ENCODE measurements around the gene ZNF630.

DNA sequence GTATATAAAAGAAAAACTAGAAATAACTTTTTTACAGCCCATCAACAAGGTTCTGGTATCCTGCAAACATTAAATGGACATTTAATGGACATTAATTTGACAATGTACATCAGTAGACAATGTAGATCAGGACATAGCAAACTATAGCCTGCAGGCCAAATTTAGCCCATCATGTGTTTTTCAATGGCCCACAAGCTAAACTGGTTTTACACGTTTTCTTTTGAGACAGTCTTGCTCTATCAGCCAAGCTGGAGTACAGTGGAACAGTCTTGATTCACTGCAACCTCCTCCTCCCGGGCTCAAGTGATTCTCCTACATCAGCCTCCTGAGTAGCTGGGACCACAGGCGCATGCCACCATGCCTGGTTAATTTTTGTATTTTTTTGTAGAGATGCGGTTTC lies 7.2 kb downstream of the ZNF630 start:
- TF ChIP-seq POLR2A (conservative IDR thresholded peaks at IDR 0.05), result no peak
- TF ChIP-seq NR2C1 (IDR thresholded peaks at IDR 0.05), result no peak
- no peak for TF ChIP-seq NR2C1 (tag; IDR thresholded peaks at IDR 0.05)
- no peak for TF ChIP-seq KLF16 (IDR thresholded peaks at IDR 0.05)
- TF ChIP-seq EGR1 (conservative IDR thresholded peaks at IDR 0.05), result no peak
- TF ChIP-seq, protein P1, sequence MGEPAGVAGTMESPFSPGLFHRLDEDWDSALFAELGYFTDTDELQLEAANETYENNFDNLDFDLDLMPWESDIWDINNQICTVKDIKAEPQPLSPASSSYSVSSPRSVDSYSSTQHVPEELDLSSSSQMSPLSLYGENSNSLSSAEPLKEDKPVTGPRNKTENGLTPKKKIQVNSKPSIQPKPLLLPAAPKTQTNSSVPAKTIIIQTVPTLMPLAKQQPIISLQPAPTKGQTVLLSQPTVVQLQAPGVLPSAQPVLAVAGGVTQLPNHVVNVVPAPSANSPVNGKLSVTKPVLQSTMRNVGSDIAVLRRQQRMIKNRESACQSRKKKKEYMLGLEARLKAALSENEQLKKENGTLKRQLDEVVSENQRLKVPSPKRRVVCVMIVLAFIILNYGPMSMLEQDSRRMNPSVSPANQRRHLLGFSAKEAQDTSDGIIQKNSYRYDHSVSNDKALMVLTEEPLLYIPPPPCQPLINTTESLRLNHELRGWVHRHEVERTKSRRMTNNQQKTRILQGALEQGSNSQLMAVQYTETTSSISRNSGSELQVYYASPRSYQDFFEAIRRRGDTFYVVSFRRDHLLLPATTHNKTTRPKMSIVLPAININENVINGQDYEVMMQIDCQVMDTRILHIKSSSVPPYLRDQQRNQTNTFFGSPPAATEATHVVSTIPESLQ (CRISPR knock-in tag; IDR thresholded peaks at IDR 0.05), result no peak
- TF ChIP-seq, protein P2, sequence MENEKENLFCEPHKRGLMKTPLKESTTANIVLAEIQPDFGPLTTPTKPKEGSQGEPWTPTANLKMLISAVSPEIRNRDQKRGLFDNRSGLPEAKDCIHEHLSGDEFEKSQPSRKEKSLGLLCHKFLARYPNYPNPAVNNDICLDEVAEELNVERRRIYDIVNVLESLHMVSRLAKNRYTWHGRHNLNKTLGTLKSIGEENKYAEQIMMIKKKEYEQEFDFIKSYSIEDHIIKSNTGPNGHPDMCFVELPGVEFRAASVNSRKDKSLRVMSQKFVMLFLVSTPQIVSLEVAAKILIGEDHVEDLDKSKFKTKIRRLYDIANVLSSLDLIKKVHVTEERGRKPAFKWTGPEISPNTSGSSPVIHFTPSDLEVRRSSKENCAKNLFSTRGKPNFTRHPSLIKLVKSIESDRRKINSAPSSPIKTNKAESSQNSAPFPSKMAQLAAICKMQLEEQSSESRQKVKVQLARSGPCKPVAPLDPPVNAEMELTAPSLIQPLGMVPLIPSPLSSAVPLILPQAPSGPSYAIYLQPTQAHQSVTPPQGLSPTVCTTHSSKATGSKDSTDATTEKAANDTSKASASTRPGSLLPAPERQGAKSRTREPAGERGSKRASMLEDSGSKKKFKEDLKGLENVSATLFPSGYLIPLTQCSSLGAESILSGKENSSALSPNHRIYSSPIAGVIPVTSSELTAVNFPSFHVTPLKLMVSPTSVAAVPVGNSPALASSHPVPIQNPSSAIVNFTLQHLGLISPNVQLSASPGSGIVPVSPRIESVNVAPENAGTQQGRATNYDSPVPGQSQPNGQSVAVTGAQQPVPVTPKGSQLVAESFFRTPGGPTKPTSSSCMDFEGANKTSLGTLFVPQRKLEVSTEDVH (IDR thresholded peaks at IDR 0.05; ENCODE audit: low read depth, partially characterized antibody), result no peak
- TF ChIP-seq ADNP (tag; IDR thresholded peaks at IDR 0.05), result no peak
- TF ChIP-seq EP300 (IDR thresholded peaks at IDR 0.05; ENCODE audit: low read length), result no peak
- TF ChIP-seq ELF1 (tag; IDR thresholded peaks at IDR 0.05), result no peak
- no peak for TF ChIP-seq MEF2A (IDR thresholded peaks at IDR 0.05; ENCODE audit: control insufficient read depth, low read depth, low read length)
- no peak for TF ChIP-seq POLR2AphosphoS5 (IDR thresholded peaks at IDR 0.05; ENCODE audit: control insufficient read depth, insufficient read depth, low read depth, low read length)
- no peak for TF ChIP-seq SNIP1 (IDR thresholded peaks at IDR 0.05; ENCODE audit: low read depth)
- no peak for TF ChIP-seq ZNF668 (CRISPR knock-in tag; IDR thresholded peaks at IDR 0.05)

Data from K562 (cell line).